Activated CD8-positive, alpha-beta memory T cell treated with anti-CD3 and anti-CD28 coated beads for 1 hour (primary cell): ENCODE measurements around the gene CDH12.

ENCODE experiments used
- DNase-seq, 2 donors: peaks; one replicate each; pipeline ENCODE4 v3.0.0-alpha.2; 2020; ENCODE audit warnings: low read depth in 1 of 2; ENCODE audit errors: extremely low read depth in 1 of 2

Gene CDH12

GRCh38 chr5:21858441-21858840, 994.7 kb downstream of the CDH12 start:
- DNase-seq: no peak

- no peak for DNase-seq
Observed at GRCh38 chr5:21856987-21857386, 996.2 kb downstream of the CDH12 start.

- no peak for DNase-seq
Observed at GRCh38 chr5:21847300-21847699, 1005.8 kb downstream of the CDH12 start.

GRCh38 chr5:21844960-21845359, 1008.2 kb downstream of the CDH12 start:
- DNase-seq: no peak

GRCh38 chr5:21834863-21835262, 1018.3 kb downstream of the CDH12 start:
- no peak for DNase-seq

- DNase-seq: no peak
Observed at GRCh38 chr5:21831145-21831787, 1021.9 kb downstream of the CDH12 start.

- no peak for DNase-seq
Observed at GRCh38 chr5:21826884-21827283, 1026.3 kb downstream of the CDH12 start.

GRCh38 chr5:21823588-21823987, 1029.6 kb downstream of the CDH12 start:
- no peak for DNase-seq

GRCh38 chr5:21823076-21823574, 1030.0 kb downstream of the CDH12 start:
- DNase-seq: no peak

GRCh38 chr5:21820527-21820926, 1032.6 kb downstream of the CDH12 start:
- no peak for DNase-seq

- no peak for DNase-seq
Observed at GRCh38 chr5:21818370-21818720, 1034.8 kb downstream of the CDH12 start.

- DNase-seq: no peak
Observed at GRCh38 chr5:21817668-21818369, 1035.3 kb downstream of the CDH12 start.

- no peak for DNase-seq
Observed at GRCh38 chr5:21810737-21811316, 1042.3 kb downstream of the CDH12 start.

- DNase-seq: no peak
Observed at GRCh38 chr5:21809611-21810010, 1043.5 kb downstream of the CDH12 start.

GRCh38 chr5:21807953-21808352, 1045.2 kb downstream of the CDH12 start:
- no peak for DNase-seq

- DNase-seq: no peak
Observed at GRCh38 chr5:21806943-21807342, 1046.2 kb downstream of the CDH12 start.

GRCh38 chr5:21806271-21806670, 1046.9 kb downstream of the CDH12 start:
- no peak for DNase-seq

GRCh38 chr5:21802869-21803490, 1050.2 kb downstream of the CDH12 start:
- no peak for DNase-seq

- DNase-seq: no peak
Observed at GRCh38 chr5:21802100-21802499, 1051.0 kb downstream of the CDH12 start.

- no peak for DNase-seq
Observed at GRCh38 chr5:21792748-21793147, 1060.4 kb downstream of the CDH12 start.

- no peak for DNase-seq
Observed at GRCh38 chr5:21791304-21791703, 1061.8 kb downstream of the CDH12 start.

GRCh38 chr5:21784487-21784886, 1068.7 kb downstream of the CDH12 start:
- no peak for DNase-seq
